ENCODE measurements around the gene MAGI2.

Gene MAGI2

DNA sequence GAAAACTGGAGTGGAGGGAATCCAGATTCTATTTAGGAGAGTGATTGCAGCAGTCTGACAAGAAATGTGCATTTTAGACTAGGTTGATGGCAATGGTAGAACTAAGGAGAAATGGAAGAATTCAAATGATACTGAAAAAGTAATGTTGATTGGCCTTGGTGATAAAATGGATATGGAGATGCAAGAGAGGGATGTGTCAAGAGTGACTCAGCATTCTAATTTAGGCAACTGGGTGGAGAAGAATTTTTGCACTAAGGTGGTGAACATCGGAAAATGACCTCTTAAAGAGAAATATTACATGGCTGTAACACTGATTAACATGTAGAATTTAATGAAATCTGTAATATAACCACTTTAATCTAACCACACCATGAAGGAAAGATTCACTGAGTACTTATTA lies 848.3 kb downstream of the MAGI2 start:
- WGBS = no CpG with 5 or more reads among the region's 1 CpG
- H2BK15ac ChIP-seq (ENCODE audit: low read depth, poor library complexity, severe bottlenecking) = no peak overlapping the region
- no peak overlapping the region for H3K23ac ChIP-seq (ENCODE audit: low read length in 2 of 2)
- no peaks in the 10 kb centered on the region for H3K27me3 ChIP-seq (ENCODE audit: control insufficient read depth in 1 of 2, insufficient read depth in 1 of 2, low read length in 2 of 2)
- no peak overlapping the region for H3K4me2 ChIP-seq (ENCODE audit: low read length, poor library complexity, severe bottlenecking)
- H2AK5ac ChIP-seq (ENCODE audit: low read length, severe bottlenecking) = no peak overlapping the region
- no peak overlapping the region for H3K27ac ChIP-seq (ENCODE audit: low read length, poor library complexity, severe bottlenecking)
- H2BK12ac ChIP-seq (ENCODE audit: low read length in 2 of 2) = no peak overlapping the region
- no peaks in the 10 kb centered on the region for H3K79me1 ChIP-seq (replicated peaks; ENCODE audit: low read length, poor library complexity, severe bottlenecking)
- no peak overlapping the region for H4K8ac ChIP-seq (ENCODE audit: low read length)
- H2BK120ac ChIP-seq (ENCODE audit: low read depth, low read length) = no peak overlapping the region
- H3K4ac ChIP-seq (ENCODE audit: low read depth in 1 of 2, low read length in 2 of 2) = no peak overlapping the region
- no peaks in the 10 kb centered on the region for H3K4me1 ChIP-seq (ENCODE audit: control insufficient read depth, insufficient read depth, low read depth, low read length)
- no peaks in the 10 kb centered on the region for H3K9me3 ChIP-seq (ENCODE audit: control insufficient read depth, low read length)
- H3K14ac ChIP-seq (ENCODE audit: low read length in 2 of 2) = no peak overlapping the region
- H4K91ac ChIP-seq (ENCODE audit: low read length) = no peak overlapping the region
- H3K9ac ChIP-seq (ENCODE audit: low read length) = no peak overlapping the region
- DNase-seq = no peak
- no peak overlapping the region for H2BK5ac ChIP-seq (ENCODE audit: low read depth, low read length, poor library complexity, severe bottlenecking)
- no peak overlapping the region for H2AFZ ChIP-seq (ENCODE audit: low read depth, low read length)
- no peaks in the 10 kb centered on the region for H3K36me3 ChIP-seq (ENCODE audit: control insufficient read depth in 1 of 2, insufficient read depth in 2 of 2, low read depth in 1 of 2, low read length in 2 of 2)
- no peak overlapping the region for H3K4me3 ChIP-seq (ENCODE audit: insufficient read depth in 1 of 2, low read depth in 1 of 2, low read length in 2 of 2)
- no peak overlapping the region for H3K18ac ChIP-seq (ENCODE audit: low read depth in 1 of 2, low read length in 2 of 2)

DNA sequence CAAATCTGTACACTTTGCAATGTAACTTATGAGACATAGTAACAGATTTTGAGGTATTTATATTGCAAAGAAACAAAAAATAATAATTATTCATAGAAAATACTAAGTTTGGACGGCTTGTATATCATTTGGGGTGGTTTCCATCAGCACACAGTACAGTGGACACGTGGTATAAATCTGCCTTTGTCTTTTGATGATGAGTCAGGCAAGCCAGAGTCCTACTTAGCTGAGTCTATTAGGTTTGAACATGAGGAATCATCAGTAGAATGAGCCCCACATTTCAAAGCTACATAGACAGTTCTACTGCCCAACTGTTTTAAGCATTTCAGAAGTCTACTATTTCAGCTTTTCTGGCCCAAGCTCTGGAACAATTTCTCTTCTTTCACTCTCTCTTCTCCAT lies 851.7 kb downstream of the MAGI2 start:
- H3K79me1 ChIP-seq (replicated peaks; ENCODE audit: low read length, poor library complexity, severe bottlenecking) = no peaks in the 10 kb centered on the region
- no peak overlapping the region for H4K8ac ChIP-seq (ENCODE audit: low read length)
- no peak overlapping the region for H2BK120ac ChIP-seq (ENCODE audit: low read depth, low read length)
- no peak overlapping the region for H3K4me2 ChIP-seq (ENCODE audit: low read length, poor library complexity, severe bottlenecking)
- no peak overlapping the region for H2BK15ac ChIP-seq (ENCODE audit: low read depth, poor library complexity, severe bottlenecking)
- H3K18ac ChIP-seq (ENCODE audit: low read depth in 1 of 2, low read length in 2 of 2) = no peak overlapping the region
- H3K4me3 ChIP-seq (ENCODE audit: insufficient read depth in 1 of 2, low read depth in 1 of 2, low read length in 2 of 2) = no peak overlapping the region
- H2BK5ac ChIP-seq (ENCODE audit: low read depth, low read length, poor library complexity, severe bottlenecking) = no peak overlapping the region
- no peaks in the 10 kb centered on the region for H3K4me1 ChIP-seq (ENCODE audit: control insufficient read depth, insufficient read depth, low read depth, low read length)
- no peak overlapping the region for H2BK12ac ChIP-seq (ENCODE audit: low read length in 2 of 2)
- no peak overlapping the region for H2AFZ ChIP-seq (ENCODE audit: low read depth, low read length)
- no peak overlapping the region for H4K91ac ChIP-seq (ENCODE audit: low read length)
- no peak overlapping the region for H3K14ac ChIP-seq (ENCODE audit: low read length in 2 of 2)
- no peak overlapping the region for H2AK5ac ChIP-seq (ENCODE audit: low read length, severe bottlenecking)
- H3K27ac ChIP-seq (ENCODE audit: low read length, poor library complexity, severe bottlenecking) = no peak overlapping the region
- no peaks in the 10 kb centered on the region for H3K27me3 ChIP-seq (ENCODE audit: control insufficient read depth in 1 of 2, insufficient read depth in 1 of 2, low read length in 2 of 2)
- no peak overlapping the region for H3K9ac ChIP-seq (ENCODE audit: low read length)
- no peak overlapping the region for H3K4ac ChIP-seq (ENCODE audit: low read depth in 1 of 2, low read length in 2 of 2)
- H3K9me3 ChIP-seq (ENCODE audit: control insufficient read depth, low read length) = no peaks in the 10 kb centered on the region
- H3K36me3 ChIP-seq (ENCODE audit: control insufficient read depth in 1 of 2, insufficient read depth in 2 of 2, low read depth in 1 of 2, low read length in 2 of 2) = no peaks in the 10 kb centered on the region
- H3K23ac ChIP-seq (ENCODE audit: low read length in 2 of 2) = no peak overlapping the region
- DNase-seq = no peak
- WGBS = 89% methylated on average over 2 of the region's 2 CpGs

DNA sequence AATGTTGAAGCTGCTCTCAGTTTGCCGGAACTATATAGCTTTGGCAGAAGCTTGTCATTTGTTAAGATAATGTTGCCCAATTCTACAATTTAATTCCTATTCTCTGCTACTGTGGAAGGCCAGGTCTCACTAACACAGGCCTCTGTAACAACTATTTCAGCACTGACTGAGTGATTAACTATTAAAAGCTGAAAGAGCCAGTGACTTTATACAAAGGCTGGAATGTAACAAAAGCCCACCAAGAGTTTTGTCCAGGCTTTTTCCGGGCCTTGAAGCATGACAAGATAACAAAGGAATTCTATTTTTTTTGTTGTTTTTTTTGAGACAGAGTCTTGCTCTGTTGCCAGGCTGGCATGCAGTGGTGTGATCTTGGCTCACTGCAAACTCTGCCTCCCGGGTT lies 859.3 kb downstream of the MAGI2 start:
- Histone ChIP-seq H3K9ac (ENCODE audit: low read length) (no peak overlapping the region), H3K79me1 (replicated peaks; ENCODE audit: low read length, poor library complexity, severe bottlenecking) (no peaks in the 10 kb centered on the region), H2BK12ac (ENCODE audit: low read length in 2 of 2) (no peak overlapping the region), H2AFZ (ENCODE audit: low read depth, low read length) (no peak overlapping the region), H2AK5ac (ENCODE audit: low read length, severe bottlenecking) (no peak overlapping the region), H2BK15ac (ENCODE audit: low read depth, poor library complexity, severe bottlenecking) (no peak overlapping the region), H3K14ac (ENCODE audit: low read length in 2 of 2) (no peak overlapping the region), H3K18ac (ENCODE audit: low read depth in 1 of 2, low read length in 2 of 2) (no peak overlapping the region), H3K36me3 (ENCODE audit: control insufficient read depth in 1 of 2, insufficient read depth in 2 of 2, low read depth in 1 of 2, low read length in 2 of 2) (no peaks in the 10 kb centered on the region), H2BK120ac (ENCODE audit: low read depth, low read length) (no peak overlapping the region), H3K23ac (ENCODE audit: low read length in 2 of 2) (no peak overlapping the region), H3K4me2 (ENCODE audit: low read length, poor library complexity, severe bottlenecking) (no peak overlapping the region), H3K27ac (ENCODE audit: low read length, poor library complexity, severe bottlenecking) (peak overlapping the region; percentile 49), H3K27me3 (ENCODE audit: control insufficient read depth in 1 of 2, insufficient read depth in 1 of 2, low read length in 2 of 2) (no peaks in the 10 kb centered on the region), H3K4me3 (ENCODE audit: insufficient read depth in 1 of 2, low read depth in 1 of 2, low read length in 2 of 2) (no peak overlapping the region), H3K9me3 (ENCODE audit: control insufficient read depth, low read length) (no peaks in the 10 kb centered on the region), H2BK5ac (ENCODE audit: low read depth, low read length, poor library complexity, severe bottlenecking) (no peak overlapping the region), H4K8ac (ENCODE audit: low read length) (no peak overlapping the region), H4K91ac (ENCODE audit: low read length) (no peak overlapping the region), H3K4ac (ENCODE audit: low read depth in 1 of 2, low read length in 2 of 2) (no peak overlapping the region), H3K4me1 (ENCODE audit: control insufficient read depth, insufficient read depth, low read depth, low read length) (no peaks in the 10 kb centered on the region)
- 88% methylated on average over 3 of the region's 3 CpGs for WGBS
- DNase-seq = no peak

DNA sequence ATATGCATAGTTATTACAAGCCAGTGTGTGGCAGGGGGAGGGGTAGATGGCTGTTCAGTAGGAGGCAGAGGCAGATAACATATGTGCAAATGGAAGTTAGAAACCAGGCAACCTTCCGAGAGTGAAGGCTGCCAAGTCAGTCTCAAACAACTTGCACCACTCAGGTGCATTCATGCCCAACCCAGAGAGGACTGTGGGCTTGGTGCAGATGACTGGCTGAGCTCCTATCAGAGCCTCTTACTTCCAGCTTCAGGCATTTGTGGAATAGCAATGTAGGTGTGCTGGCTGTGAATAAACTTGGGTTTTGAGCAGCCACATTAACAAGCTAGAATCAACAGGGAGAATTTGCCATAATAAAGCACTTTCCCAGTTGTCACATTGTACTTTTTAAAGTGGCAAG lies 865.1 kb downstream of the MAGI2 start:
- no peak overlapping the region for H4K91ac ChIP-seq (ENCODE audit: low read length)
- no peak overlapping the region for H3K4ac ChIP-seq (ENCODE audit: low read depth in 1 of 2, low read length in 2 of 2)
- H4K8ac ChIP-seq (ENCODE audit: low read length) = no peak overlapping the region
- no peak for DNase-seq
- H3K23ac ChIP-seq (ENCODE audit: low read length in 2 of 2) = peak overlapping the region in 1 of 2 experiments; percentile 61
- no peaks in the 10 kb centered on the region for H3K79me1 ChIP-seq (replicated peaks; ENCODE audit: low read length, poor library complexity, severe bottlenecking)
- no peak overlapping the region for H2BK12ac ChIP-seq (ENCODE audit: low read length in 2 of 2)
- 14% methylated on average over 1 of the region's 1 CpG for WGBS
- H3K9me3 ChIP-seq (ENCODE audit: control insufficient read depth, low read length) = no peaks in the 10 kb centered on the region
- H2AFZ ChIP-seq (ENCODE audit: low read depth, low read length) = no peak overlapping the region
- no peak overlapping the region for H2AK5ac ChIP-seq (ENCODE audit: low read length, severe bottlenecking)
- no peak overlapping the region for H3K27ac ChIP-seq (ENCODE audit: low read length, poor library complexity, severe bottlenecking)
- H3K14ac ChIP-seq (ENCODE audit: low read length in 2 of 2) = peak overlapping the region in 1 of 2 experiments; percentile 63
- no peak overlapping the region for H3K9ac ChIP-seq (ENCODE audit: low read length)
- H3K4me2 ChIP-seq (ENCODE audit: low read length, poor library complexity, severe bottlenecking) = no peak overlapping the region
- no peak overlapping the region for H3K4me3 ChIP-seq (ENCODE audit: insufficient read depth in 1 of 2, low read depth in 1 of 2, low read length in 2 of 2)
- no peaks in the 10 kb centered on the region for H3K4me1 ChIP-seq (ENCODE audit: control insufficient read depth, insufficient read depth, low read depth, low read length)
- H3K36me3 ChIP-seq (ENCODE audit: control insufficient read depth in 1 of 2, insufficient read depth in 2 of 2, low read depth in 1 of 2, low read length in 2 of 2) = no peaks in the 10 kb centered on the region
- no peak overlapping the region for H2BK120ac ChIP-seq (ENCODE audit: low read depth, low read length)
- no peak overlapping the region for H2BK15ac ChIP-seq (ENCODE audit: low read depth, poor library complexity, severe bottlenecking)
- no peak overlapping the region for H2BK5ac ChIP-seq (ENCODE audit: low read depth, low read length, poor library complexity, severe bottlenecking)
- no peaks in the 10 kb centered on the region for H3K27me3 ChIP-seq (ENCODE audit: control insufficient read depth in 1 of 2, insufficient read depth in 1 of 2, low read length in 2 of 2)
- no peak overlapping the region for H3K18ac ChIP-seq (ENCODE audit: low read depth in 1 of 2, low read length in 2 of 2)
